Measurements from ENCODE around the gene C9orf152. TPM values are rescaled to one million over a fixed set of nuclear protein-coding genes. Genes with fewer than 3 reads are reported as not detected.
A peak's percentile ranks its signal among the peaks of the same experiment; 100 is the strongest.

C9orf152 gene
- total and polyA plus RNA-seq, 2 of the 13 experiments (the other 11 are each of a cell fraction or from before 2014, with no cell fraction given): 0.24 to 0.48 TPM

- TF ChIP-seq NFE2 (CRISPR knock-in tag; IDR thresholded peaks at IDR 0.05) (no peak), GATA4 (IDR thresholded peaks at IDR 0.05; ENCODE audit: borderline replicate concordance, low read depth) (no peak), CEBPZ (IDR thresholded peaks at IDR 0.05; ENCODE audit: low read length) (no peak), AGO2 (optimal IDR thresholded peaks at IDR 0.05; ENCODE audit: low read depth, low read length) (no peak), NKX3-1 (CRISPR knock-in tag; IDR thresholded peaks at IDR 0.05) (no peak), MTF1 (CRISPR knock-in tag; IDR thresholded peaks at IDR 0.05) (no peak), MZF1 (CRISPR knock-in tag; IDR thresholded peaks at IDR 0.05; ENCODE audit: borderline replicate concordance) (no peak), STAG1 (CRISPR knock-in tag; IDR thresholded peaks at IDR 0.05) (no peak), CC2D1A (CRISPR knock-in tag; IDR thresholded peaks at IDR 0.05) (no peak), CEBPB (IDR thresholded peaks at IDR 0.05; ENCODE audit: borderline replicate concordance, low read depth, low read length) (0 out of 2 replicates have a peak, but pooled peaks have one; percentile 23), ZNF740 (CRISPR knock-in tag; IDR thresholded peaks at IDR 0.05) (no peak), MEIS1 (CRISPR knock-in tag; IDR thresholded peaks at IDR 0.05; ENCODE audit: borderline replicate concordance) (no peak), POLR2AphosphoS2 (IDR thresholded peaks at IDR 0.05; ENCODE audit: low read depth, low read length) (no peak), CHD4 (IDR thresholded peaks at IDR 0.05; ENCODE audit: borderline replicate concordance, low read length) (no peak), ZNF20 (CRISPR knock-in tag; IDR thresholded peaks at IDR 0.05) (no peak), GTF2F1 (IDR thresholded peaks at IDR 0.05; ENCODE audit: low read length) (no peak), ESRRA (CRISPR knock-in tag; IDR thresholded peaks at IDR 0.05; ENCODE audit: low read depth) (no peak), GTF3A (CRISPR knock-in tag; conservative IDR thresholded peaks at IDR 0.05) (no peak), ARID2 (CRISPR knock-in tag; IDR thresholded peaks at IDR 0.05; ENCODE audit: borderline replicate concordance) (no peak), PHB2 (IDR thresholded peaks at IDR 0.05; ENCODE audit: partially characterized antibody) (no peak), ZNF770 (CRISPR knock-in tag; IDR thresholded peaks at IDR 0.05) (peak; percentile 58; the same call in 1 of the 2 replicates), MLXIP (CRISPR knock-in tag; IDR thresholded peaks at IDR 0.05; ENCODE audit: borderline replicate concordance) (no peak), ZNF256 (CRISPR knock-in tag; conservative IDR thresholded peaks at IDR 0.05) (no peak)
Measured at GRCh38 chr9:110213413-110214044, 5.6 kb upstream of the C9orf152 start (continued).

All from HepG2 (cell line).